GM18519 (cell line): ENCODE data around the gene RNF39.
A peak's percentile ranks its signal among the peaks of the same experiment; 100 is the strongest.
"Not testable (repeated sequence)": the region's sequence is repeated elsewhere in the genome, so short reads cannot be mapped to it uniquely, and the experiment has no call there.

Experiments
- ATAC-seq: cut with Tn5 transposase; IDR thresholded peaks from one replicate; pipeline ENCODE4 v1.9.1; 2021; ENCODE audit warnings: mild to moderate bottlenecking, moderate library complexity; ENCODE audit not compliant: unreplicated experiment, low FRiP score

The RNF39 gene

GRCh38 chr6:30075094-30075789, at the start of gene RNF39:
Gene RNF39 (minus strand): TSS chr6:30075769. CDS start chr6:30075585, 184 bp downstream.
- no peak for ATAC-seq

- ATAC-seq = no peak
These were observed 46.9 kb upstream of the RNF39 start for GRCh38 chr6:30122515-30122914.

GRCh38 chr6:30121446-30122366, 46.1 kb upstream of the RNF39 start:
- ATAC-seq = no peak

GRCh38 chr6:30118691-30119090, 43.1 kb upstream of the RNF39 start:
- ATAC-seq = not testable (repeated sequence)

GRCh38 chr6:30116724-30117123, 41.2 kb upstream of the RNF39 start:
- ATAC-seq = no peak

GRCh38 chr6:30113841-30114240, 38.3 kb upstream of the RNF39 start:
- no peak for ATAC-seq

GRCh38 chr6:30113003-30113759, 37.6 kb upstream of the RNF39 start, which contains the start of gene TRIM31:
Gene TRIM31 (minus strand): TSS chr6:30113090. CDS start chr6:30112805, 285 bp downstream.
- ATAC-seq = no peak

GRCh38 chr6:30112402-30112994, 36.9 kb upstream of the RNF39 start:
- no peak for ATAC-seq

GRCh38 chr6:30111266-30111856, 35.8 kb upstream of the RNF39 start:
- ATAC-seq = no peak

- no peak for ATAC-seq
These were observed 29.1 kb upstream of the RNF39 start for GRCh38 chr6:30104661-30105060.

GRCh38 chr6:30103872-30104179, 28.3 kb upstream of the RNF39 start:
- ATAC-seq = no peak

- ATAC-seq = peak; percentile 42
These were observed 27.7 kb upstream of the RNF39 start for GRCh38 chr6:30102970-30103871.

GRCh38 chr6:30102414-30102969, 26.9 kb upstream of the RNF39 start:
- no peak for ATAC-seq

GRCh38 chr6:30101444-30102413, 26.2 kb upstream of the RNF39 start:
- ATAC-seq = no peak

GRCh38 chr6:30100585-30101443, 25.2 kb upstream of the RNF39 start:
- no peak for ATAC-seq

- ATAC-seq = no peak
These were observed 24.6 kb upstream of the RNF39 start for GRCh38 chr6:30100154-30100553.
